Gastroesophageal sphincter (tissue), 4 donors: ENCODE data around the gene MAGEA11. TPM values are rescaled to one million over a fixed set of nuclear protein-coding genes. Genes with fewer than 3 reads are reported as not detected.
"Not testable (repeated sequence)": the region's sequence is repeated elsewhere in the genome, so short reads cannot be mapped to it uniquely, and the experiment has no call there.

Experiments used
- ATAC-seq: fragments of 150-250 bp; one replicate; pipeline ENCODE4 v1.9.1; 2016; ENCODE audit warnings: mild to moderate bottlenecking, moderate library complexity
- H3K27ac ChIP-seq, 4 donors: fragments of 200-600 bp; sonication (generic) in 3 of 4; 1 replicate in 3 of 4; 2 replicates in 1 of 4; pipeline ENCODE4 v1.5.1; 2016 to 2019
- H3K27me3 ChIP-seq: fragments of 200-600 bp; sonication (generic); one replicate; pipeline ENCODE4 v1.5.1; 2019
- H3K36me3 ChIP-seq, 2 donors: fragments of 200-600 bp; sonication (generic); one replicate each; pipeline ENCODE4 v1.5.1; 2019; ENCODE audit warnings: control low read depth in 1 of 2
- H3K4me1 ChIP-seq, 3 donors: fragments of 200-600 bp; sonication (generic); 1 replicate in 2 of 3; 2 replicates in 1 of 3; pipeline ENCODE4 v1.5.1; 2016 to 2019; ENCODE audit warnings: control low read depth in 2 of 3
- H3K4me3 ChIP-seq, 2 donors: fragments of 200-600 bp; sonication (generic); one replicate each; pipeline ENCODE4 v1.5.1; 2019; ENCODE audit warnings: mild to moderate bottlenecking in 1 of 2, moderate library complexity in 1 of 2
- H3K9me3 ChIP-seq, 3 donors: fragments of 200-600 bp; sonication (generic); one replicate each; pipeline ENCODE4 v1.5.1; 2017 to 2019; ENCODE audit warnings: control low read depth in 2 of 3
- CTCF ChIP-seq, 4 experiments: fragments of 200-600 bp in 2 of 4; fragments of 450-650 bp in 2 of 4; sonication (generic) in 1 of 4; IDR thresholded peaks; one replicate each; pipeline ENCODE4 v1.5.1; 2017 to 2019; ENCODE audit warnings: antibody characterized with exemption in 4 of 4, mild to moderate bottlenecking in 2 of 4, moderate library complexity in 2 of 4
- EP300 ChIP-seq: sonication (generic); formaldehyde crosslinking; IDR thresholded peaks from one replicate; pipeline ENCODE4 v1.6.1; 2017; ENCODE audit warnings: antibody characterized with exemption, mild to moderate bottlenecking
- POLR2A ChIP-seq, 2 donors: fragments of 450-650 bp; IDR thresholded peaks; one replicate each; pipeline ENCODE4 v1.6.1; 2017; ENCODE audit warnings: antibody characterized with exemption in 2 of 2, mild to moderate bottlenecking in 2 of 2, moderate library complexity in 1 of 2
- POLR2AphosphoS5 ChIP-seq: sonication (generic); formaldehyde crosslinking; IDR thresholded peaks from one replicate; pipeline ENCODE4 v1.6.1; 2017; ENCODE audit warnings: antibody characterized with exemption
- WGBS, 2 donors: methylation state at CpG; one replicate each; pipeline ENCODE4 v1.1.5; 2018; ENCODE audit warnings: low coverage in 1 of 2; 5-methylcytosine and 5-hydroxymethylcytosine counted together
- total RNA-seq, 4 donors: library from RNA; depleted of rRNA; stranded (reverse); fragments of >200 nt; gene quantifications; one replicate each; pipeline ENCODE4 v1.1.0, GENCODE V29; 2016

The MAGEA11 gene
- total RNA-seq, 4 donors from 2014 or later = not detected

- H3K4me1 ChIP-seq = no peaks in the 10 kb centered on the region
- no peak for ATAC-seq
- 25 to 50% methylated on average over 1 of the region's 1 CpG for WGBS, 2 donors
- H3K27me3 ChIP-seq = no peaks in the 10 kb centered on the region
- no peak overlapping the region for H3K4me3 ChIP-seq
- H3K9me3 ChIP-seq = no peaks in the 10 kb centered on the region
- no peak overlapping the region for H3K27ac ChIP-seq
- no peaks in the 10 kb centered on the region for H3K36me3 ChIP-seq
- TF ChIP-seq POLR2A (IDR thresholded peaks at IDR 0.05) = no peak
- no peak for TF ChIP-seq CTCF (IDR thresholded peaks at IDR 0.05)
- TF ChIP-seq EP300 = no peak
- no peak for TF ChIP-seq POLR2AphosphoS5
Observed at GRCh38 chrX:149718757-149719156, 6.9 kb downstream of the MAGEA11 start.

GRCh38 chrX:149720021-149720689 lies 8.3 kb downstream of the MAGEA11 start:
- TF ChIP-seq EP300 (no peak), POLR2AphosphoS5 (no peak), CTCF (IDR thresholded peaks at IDR 0.05) (no peak), POLR2A (IDR thresholded peaks at IDR 0.05) (no peak)
- no peak for ATAC-seq
- no peaks in the 10 kb centered on the region for H3K27me3 ChIP-seq
- WGBS, 2 donors = 65 to 76% methylated on average over 5 to 9 of the region's 19 CpGs
- H3K36me3 ChIP-seq = no peaks in the 10 kb centered on the region
- no peaks in the 10 kb centered on the region for H3K9me3 ChIP-seq
- no peak overlapping the region for H3K4me3 ChIP-seq
- no peaks in the 10 kb centered on the region for H3K4me1 ChIP-seq
- no peak overlapping the region for H3K27ac ChIP-seq

GRCh38 chrX:149721241-149721640 lies 9.4 kb downstream of the MAGEA11 start:
- not testable (repeated sequence) for ATAC-seq, H3K4me1 ChIP-seq, H3K27ac ChIP-seq, H3K4me3 ChIP-seq, H3K36me3 ChIP-seq, H3K27me3 ChIP-seq, H3K9me3 ChIP-seq
- WGBS, 2 donors = 59% methylated on average over 7 of the region's 7 CpGs; no CpG with 5 or more reads in 1 of the 2 donors

- TF ChIP-seq EP300 (no peak), POLR2A (IDR thresholded peaks at IDR 0.05) (no peak)
- no peak overlapping the region for H3K4me3 ChIP-seq
- H3K36me3 ChIP-seq = no peaks in the 10 kb centered on the region
- H3K4me1 ChIP-seq = no peaks in the 10 kb centered on the region
- ATAC-seq = no peak
- no peak overlapping the region for H3K27ac ChIP-seq
- no CpG with 5 or more reads among the region's 8 CpGs for WGBS, 2 donors
- H3K27me3 ChIP-seq = no peaks in the 10 kb centered on the region
- no peaks in the 10 kb centered on the region for H3K9me3 ChIP-seq
Observed at GRCh38 chrX:149721778-149722177, 9.9 kb downstream of the MAGEA11 start.

GRCh38 chrX:149723583-149724118 lies 11.8 kb downstream of the MAGEA11 start:
- 100% methylated on average over 1 of the region's 5 CpGs; no CpG with 5 or more reads in 1 of the 2 donors for WGBS, 2 donors
- H3K27ac ChIP-seq = not testable (repeated sequence)

GRCh38 chrX:149727308-149727707 lies 15.4 kb downstream of the MAGEA11 start:
- H3K36me3 ChIP-seq, H3K4me1 ChIP-seq, H3K27ac ChIP-seq, H3K27me3 ChIP-seq, ATAC-seq, H3K4me3 ChIP-seq, H3K9me3 ChIP-seq: not testable (repeated sequence)
- no CpG with 5 or more reads among the region's 7 CpGs for WGBS, 2 donors

More at GRCh38 chrX:149723583-149724118, 11.8 kb downstream of the MAGEA11 start:
- not testable (repeated sequence) for H3K36me3 ChIP-seq, H3K4me3 ChIP-seq, ATAC-seq, H3K9me3 ChIP-seq, H3K4me1 ChIP-seq, H3K27me3 ChIP-seq

GRCh38 chrX:149742269-149742668 lies 30.4 kb downstream of the MAGEA11 start:
- not testable (repeated sequence) for H3K4me3 ChIP-seq, H3K36me3 ChIP-seq, H3K4me1 ChIP-seq, ATAC-seq, H3K27me3 ChIP-seq, H3K9me3 ChIP-seq, H3K27ac ChIP-seq
- no CpG with 5 or more reads among the region's 6 CpGs for WGBS, 2 donors

GRCh38 chrX:149746390-149747007 lies 34.6 kb downstream of the MAGEA11 start:
- not testable (repeated sequence) for ATAC-seq, H3K36me3 ChIP-seq, H3K4me1 ChIP-seq, H3K9me3 ChIP-seq, H3K4me3 ChIP-seq, H3K27me3 ChIP-seq, H3K27ac ChIP-seq
- no CpG with 5 or more reads among the region's 6 CpGs for WGBS, 2 donors
